Transverse colon (tissue), 4 donors: ENCODE measurements around the gene CCDC134. TPM values are rescaled to one million over a fixed set of nuclear protein-coding genes. Genes with fewer than 3 reads are reported as not detected.
A peak's percentile ranks its signal among the peaks of the same experiment; 100 is the strongest.
"Not testable (repeated sequence)": the region's sequence is repeated elsewhere in the genome, so short reads cannot be mapped to it uniquely, and the experiment has no call there.

Experiments used
- DNase-seq: peaks from one replicate; pipeline ENCODE4 v3.0.0-alpha.2; 2019
- H3K27ac ChIP-seq, 4 donors: fragments of 200-600 bp; sonication (generic); 2 replicates each; pipeline ENCODE4 v1.5.1; 2016 to 2018; ENCODE audit warnings: inconsistent platforms in 4 of 4
- H3K27me3 ChIP-seq: fragments of 200-600 bp; sonication (generic); 2 replicates; pipeline ENCODE4 v1.5.1; 2017; ENCODE audit warnings: inconsistent platforms
- H3K36me3 ChIP-seq, 4 donors: fragments of 200-600 bp; sonication (generic); 2 replicates each; pipeline ENCODE4 v1.5.1; 2017 to 2019; ENCODE audit warnings: inconsistent platforms in 4 of 4
- H3K4me1 ChIP-seq, 4 donors: fragments of 200-600 bp; sonication (generic); 2 replicates each; pipeline ENCODE4 v1.5.1; 2017 to 2020; ENCODE audit warnings: inconsistent platforms in 4 of 4
- H3K4me3 ChIP-seq, 4 donors: fragments of 200-600 bp; sonication (generic); 1 replicate in 1 of 4; 2 replicates in 3 of 4; pipeline versions ENCODE4 v1.5.1 to v1.6.1; 2017 to 2019; ENCODE audit warnings: inconsistent platforms in 4 of 4
- H3K9me3 ChIP-seq, 2 donors: fragments of 200-600 bp; sonication (generic); 2 replicates each; pipeline ENCODE4 v1.5.1; 2017 to 2019; ENCODE audit warnings: inconsistent platforms in 2 of 2
- EP300 ChIP-seq: sonication (generic); formaldehyde crosslinking; IDR thresholded peaks from one replicate; pipeline ENCODE4 v1.6.1; 2017; ENCODE audit warnings: antibody characterized with exemption, low read depth
- POLR2A ChIP-seq: fragments of 450-650 bp; IDR thresholded peaks from one replicate; pipeline ENCODE4 v1.6.1; 2016; ENCODE audit warnings: antibody characterized with exemption, mild to moderate bottlenecking, moderate library complexity
- POLR2AphosphoS5 ChIP-seq, 3 donors: sonication (generic); formaldehyde crosslinking; IDR thresholded peaks; one replicate each; pipeline ENCODE4 v1.6.1; 2016; ENCODE audit warnings: antibody characterized with exemption in 3 of 3
- WGBS, 2 donors: methylation state at CpG; one replicate each; pipeline ENCODE4 v1.1.5; 2018; ENCODE audit warnings: low coverage in 1 of 2; 5-methylcytosine and 5-hydroxymethylcytosine counted together
- in situ Hi-C, 4 donors: fragments of 200-750 bp; cut with MboI; loops; one replicate each; pipeline versions ENCODE4 v1.15.0 to v1.15.1; 2017; ENCODE audit warnings: low sequenced_read_pairs in 3 of 4, low pct_ligation_motif_present in 1 of 4, low pct_unique_long_range_greater_than_20kb in 1 of 4
- intact Hi-C: fragments of 100-400 bp; cut with DNase I; formaldehyde crosslinking; loops from one replicate; pipeline ENCODE4 v1.15.1; 2023; ENCODE audit warnings: low total_unique reads
- total RNA-seq, 4 donors: library from RNA; depleted of rRNA; stranded (reverse); fragments of >200 nt; gene quantifications; one replicate each; pipeline ENCODE4 v1.1.0, GENCODE V29; 2016
- TF ChIP-seq, protein P1 (sequence below), 5 experiments: fragments of 200-600 bp in 3 of 5; fragments of 450-650 bp in 2 of 5; sonication (generic) in 3 of 5; IDR thresholded peaks; 1 replicate in 2 of 5; 2 replicates in 3 of 5; pipeline ENCODE4 v1.5.1; 2016 to 2017; ENCODE audit warnings: antibody characterized with exemption in 5 of 5, inconsistent platforms in 3 of 5, mild to moderate bottlenecking in 2 of 5, moderate library complexity in 1 of 5

The CCDC134 gene
- total RNA-seq, 4 donors from 2014 or later: 5.9 to 9.8 TPM; not detected in 2

DNA sequence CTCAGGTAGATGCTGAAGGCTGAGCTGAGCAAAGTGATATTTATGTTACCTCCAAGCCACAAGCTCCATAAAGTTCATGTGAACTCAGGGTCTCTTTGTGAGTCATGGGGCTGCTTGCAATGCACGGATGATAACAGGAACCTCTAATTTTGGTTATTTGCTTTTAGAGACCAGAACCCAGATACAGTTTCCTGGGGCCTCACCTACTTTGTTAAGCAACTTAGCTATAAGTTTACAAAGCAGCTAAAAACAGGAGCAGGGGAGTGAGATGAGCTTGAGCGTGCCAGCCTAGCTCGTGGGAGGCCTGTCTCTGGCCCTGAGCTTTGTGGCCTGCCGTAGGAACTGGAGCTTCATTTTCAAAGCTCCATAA, 61.7 kb downstream of the CCDC134 start:
- 33 to 43% methylated on average over 1 to 4 of the region's 4 CpGs for WGBS, 2 donors
- TF ChIP-seq POLR2AphosphoS5 (IDR thresholded peaks at IDR 0.05): no peak
- TF ChIP-seq POLR2A: no peak
- Histone ChIP-seq H3K4me3 (no peak overlapping the region), H3K27me3 (no peaks in the 10 kb centered on the region), H3K9me3 (no peaks in the 10 kb centered on the region), H3K36me3 (peaks cover 0 to 6% (median 0%) of the 10 kb centered on the region in 4 donors), H3K27ac (peak overlapping the region; percentile 41 to 74 (median 66)), H3K4me1 (peaks cover 11 to 73% (median 31%) of the 10 kb centered on the region in 4 donors)
- in situ Hi-C loops: no loop called here
- no peak for DNase-seq
- intact Hi-C loops: no loop called here

DNA sequence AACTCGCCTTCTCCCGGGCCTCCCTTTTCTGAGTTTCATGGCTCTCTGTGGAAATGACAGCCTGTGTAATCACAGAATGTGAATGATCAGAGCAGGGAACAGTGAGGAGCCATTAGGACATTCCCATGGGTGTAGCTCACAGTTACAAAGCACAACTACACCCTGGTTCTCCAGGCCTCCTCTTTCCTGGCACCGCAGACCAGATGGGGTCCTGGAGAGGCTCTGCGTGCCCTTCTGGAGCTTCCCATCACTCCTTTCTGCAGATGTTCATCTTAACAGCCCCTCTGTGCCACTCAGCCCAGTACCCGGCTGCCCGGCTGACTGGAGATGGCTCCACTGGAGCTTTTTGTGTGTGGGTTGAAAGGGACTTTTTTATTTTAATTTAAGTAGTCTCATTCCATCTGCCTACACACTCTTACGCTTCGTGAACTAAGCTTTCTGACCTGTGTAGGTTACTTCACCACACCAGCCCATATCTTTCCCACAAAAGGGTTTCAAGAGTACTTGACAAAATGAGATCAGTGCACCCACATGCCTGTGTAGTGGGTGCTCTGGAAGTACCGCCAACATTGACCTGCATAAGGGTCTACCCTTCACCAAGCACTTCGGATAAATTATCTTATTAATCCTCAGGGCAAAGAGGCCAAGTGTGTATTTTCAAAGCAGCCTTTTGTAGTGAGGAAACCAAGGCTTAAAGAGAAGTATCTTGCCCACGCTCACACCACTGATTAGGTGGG, 62.2 kb downstream of the CCDC134 start:
- Histone ChIP-seq H3K36me3 (peaks cover 0 to 11% (median 0%) of the 10 kb centered on the region in 4 donors), H3K9me3 (no peaks in the 10 kb centered on the region), H3K4me3 (no peak overlapping the region), H3K27ac (peak overlapping the region; percentile 41 to 74 (median 66)), H3K4me1 (peaks cover 8 to 67% (median 28%) of the 10 kb centered on the region in 4 donors), H3K27me3 (no peaks in the 10 kb centered on the region)
- no peak for DNase-seq
- in situ Hi-C loops (no loop called here), intact Hi-C loops (no loop called here)
- TF ChIP-seq POLR2AphosphoS5 (IDR thresholded peaks at IDR 0.05): no peak
- TF ChIP-seq, protein P1, sequence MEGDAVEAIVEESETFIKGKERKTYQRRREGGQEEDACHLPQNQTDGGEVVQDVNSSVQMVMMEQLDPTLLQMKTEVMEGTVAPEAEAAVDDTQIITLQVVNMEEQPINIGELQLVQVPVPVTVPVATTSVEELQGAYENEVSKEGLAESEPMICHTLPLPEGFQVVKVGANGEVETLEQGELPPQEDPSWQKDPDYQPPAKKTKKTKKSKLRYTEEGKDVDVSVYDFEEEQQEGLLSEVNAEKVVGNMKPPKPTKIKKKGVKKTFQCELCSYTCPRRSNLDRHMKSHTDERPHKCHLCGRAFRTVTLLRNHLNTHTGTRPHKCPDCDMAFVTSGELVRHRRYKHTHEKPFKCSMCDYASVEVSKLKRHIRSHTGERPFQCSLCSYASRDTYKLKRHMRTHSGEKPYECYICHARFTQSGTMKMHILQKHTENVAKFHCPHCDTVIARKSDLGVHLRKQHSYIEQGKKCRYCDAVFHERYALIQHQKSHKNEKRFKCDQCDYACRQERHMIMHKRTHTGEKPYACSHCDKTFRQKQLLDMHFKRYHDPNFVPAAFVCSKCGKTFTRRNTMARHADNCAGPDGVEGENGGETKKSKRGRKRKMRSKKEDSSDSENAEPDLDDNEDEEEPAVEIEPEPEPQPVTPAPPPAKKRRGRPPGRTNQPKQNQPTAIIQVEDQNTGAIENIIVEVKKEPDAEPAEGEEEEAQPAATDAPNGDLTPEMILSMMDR (IDR thresholded peaks at IDR 0.05): no peak
- no peak for TF ChIP-seq EP300
- no peak for TF ChIP-seq POLR2A
- WGBS, 2 donors: 61% methylated on average over 11 of the region's 11 CpGs; no CpG with 5 or more reads in 1 of the 2 donors

DNA sequence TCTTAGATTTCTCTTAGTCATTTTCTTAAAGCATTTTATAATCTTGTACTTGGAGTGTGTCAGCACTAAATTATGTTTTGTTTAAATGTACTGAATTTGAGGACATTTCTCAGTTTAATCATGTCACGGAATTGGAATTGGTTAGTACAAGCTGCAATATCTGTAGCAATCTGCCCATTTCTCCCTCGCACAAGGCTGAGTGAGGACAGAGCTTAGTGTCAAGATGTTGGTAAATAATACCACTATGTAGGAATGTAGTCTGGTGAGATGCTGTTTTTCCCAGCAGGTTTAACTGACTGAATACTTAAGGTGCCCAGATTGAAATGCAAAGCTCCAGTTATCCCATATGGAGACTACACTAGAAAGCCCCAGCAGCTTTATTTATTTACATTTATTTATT, 63.0 kb downstream of the CCDC134 start:
- Histone ChIP-seq H3K4me1 (peaks cover 6 to 61% (median 26%) of the 10 kb centered on the region in 4 donors), H3K27me3 (no peaks in the 10 kb centered on the region), H3K9me3 (no peaks in the 10 kb centered on the region), H3K36me3 (peaks cover 0 to 18% (median 0%) of the 10 kb centered on the region in 4 donors), H3K4me3 (no peak overlapping the region), H3K27ac (peak overlapping the region in 1 of 4 donors; percentile 65)
- intact Hi-C loops (no loop called here), in situ Hi-C loops (no loop called here)
- DNase-seq: no peak
- no peak for TF ChIP-seq EP300
- TF ChIP-seq, protein P1 (IDR thresholded peaks at IDR 0.05): no peak
- TF ChIP-seq POLR2AphosphoS5 (IDR thresholded peaks at IDR 0.05): no peak
- TF ChIP-seq POLR2A: no peak
- WGBS, 2 donors: 84 to 86% methylated on average over 1 to 2 of the region's 2 CpGs

DNA sequence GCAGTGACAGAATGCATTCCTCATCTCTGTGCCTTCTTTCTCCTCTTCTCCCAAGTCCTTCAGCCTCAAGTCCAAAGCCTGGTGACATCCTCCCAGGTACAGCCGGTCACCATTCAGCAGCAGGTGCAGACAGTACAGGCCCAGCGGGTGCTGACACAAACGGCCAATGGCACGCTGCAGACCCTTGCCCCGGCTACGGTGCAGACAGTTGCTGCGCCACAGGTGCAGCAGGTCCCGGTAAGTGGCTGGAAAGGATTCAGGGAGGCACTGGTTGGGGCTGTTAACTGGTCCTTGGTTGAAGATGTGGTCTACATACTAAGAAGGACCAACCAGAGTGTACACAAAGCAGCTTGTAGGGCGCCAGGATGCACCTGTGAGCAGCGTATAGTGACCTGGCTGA, 68.1 kb downstream of the CCDC134 start:
- no peaks in the 10 kb centered on the region for H3K9me3 ChIP-seq
- peaks cover 0 to 15% (median 3%) of the 10 kb centered on the region in 4 donors for H3K4me1 ChIP-seq
- in situ Hi-C loops: no loop called here
- H3K4me3 ChIP-seq: no peak overlapping the region
- WGBS, 2 donors: 94 to 100% methylated on average over 1 to 10 of the region's 10 CpGs
- peaks cover 0 to 62% (median 14%) of the 10 kb centered on the region in 4 donors for H3K36me3 ChIP-seq
- no peaks in the 10 kb centered on the region for H3K27me3 ChIP-seq
- TF ChIP-seq, protein P1 (IDR thresholded peaks at IDR 0.05): no peak
- TF ChIP-seq POLR2AphosphoS5 (IDR thresholded peaks at IDR 0.05) (no peak), POLR2A (no peak), EP300 (no peak)
- intact Hi-C loops: no loop called here
- no peak overlapping the region for H3K27ac ChIP-seq
- no peak for DNase-seq

DNA sequence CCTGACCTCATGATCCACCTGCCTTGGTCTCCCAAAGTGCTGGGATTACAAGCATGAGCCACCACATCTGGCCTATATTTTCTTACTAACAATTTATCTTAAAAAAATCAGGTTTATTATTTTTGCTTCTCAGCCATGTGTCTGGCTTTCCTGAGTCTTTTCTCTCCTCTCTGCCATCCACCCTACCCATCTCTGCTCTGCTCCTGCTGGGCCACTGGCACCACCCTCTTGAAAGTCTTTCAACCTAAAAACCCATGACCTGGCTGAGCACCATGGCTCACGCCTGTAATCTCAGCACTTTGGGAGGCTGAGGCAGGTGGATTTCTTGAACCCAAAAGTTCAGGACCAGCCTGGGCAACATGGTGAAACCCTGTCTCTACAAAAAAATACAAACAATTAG, 69.6 kb downstream of the CCDC134 start:
- in situ Hi-C loops, H3K27ac ChIP-seq, intact Hi-C loops, H3K9me3 ChIP-seq, H3K27me3 ChIP-seq, H3K4me1 ChIP-seq, H3K4me3 ChIP-seq, DNase-seq: not testable (repeated sequence)
- H3K36me3 ChIP-seq: peaks cover 0 to 77% (median 21%) of the 10 kb centered on the region in 4 donors
- WGBS, 2 donors: 86 to 92% methylated on average over 1 of the region's 1 CpG
